Thoracic aorta endothelial cell (primary cell): ENCODE results near the gene DNAH14. TPM values are rescaled to one million over a fixed set of nuclear protein-coding genes. Genes with fewer than 3 reads are reported as not detected.

Source experiments
- total RNA-seq: library from RNA; depleted of rRNA; stranded (reverse); fragments of >200 nt; gene quantifications from 2 replicates; pipeline ENCODE4 v1.2.3, GENCODE V29; 2012

The DNAH14 gene
- 2.9 and 5.5 TPM in 2 replicates for total RNA-seq

DNA sequence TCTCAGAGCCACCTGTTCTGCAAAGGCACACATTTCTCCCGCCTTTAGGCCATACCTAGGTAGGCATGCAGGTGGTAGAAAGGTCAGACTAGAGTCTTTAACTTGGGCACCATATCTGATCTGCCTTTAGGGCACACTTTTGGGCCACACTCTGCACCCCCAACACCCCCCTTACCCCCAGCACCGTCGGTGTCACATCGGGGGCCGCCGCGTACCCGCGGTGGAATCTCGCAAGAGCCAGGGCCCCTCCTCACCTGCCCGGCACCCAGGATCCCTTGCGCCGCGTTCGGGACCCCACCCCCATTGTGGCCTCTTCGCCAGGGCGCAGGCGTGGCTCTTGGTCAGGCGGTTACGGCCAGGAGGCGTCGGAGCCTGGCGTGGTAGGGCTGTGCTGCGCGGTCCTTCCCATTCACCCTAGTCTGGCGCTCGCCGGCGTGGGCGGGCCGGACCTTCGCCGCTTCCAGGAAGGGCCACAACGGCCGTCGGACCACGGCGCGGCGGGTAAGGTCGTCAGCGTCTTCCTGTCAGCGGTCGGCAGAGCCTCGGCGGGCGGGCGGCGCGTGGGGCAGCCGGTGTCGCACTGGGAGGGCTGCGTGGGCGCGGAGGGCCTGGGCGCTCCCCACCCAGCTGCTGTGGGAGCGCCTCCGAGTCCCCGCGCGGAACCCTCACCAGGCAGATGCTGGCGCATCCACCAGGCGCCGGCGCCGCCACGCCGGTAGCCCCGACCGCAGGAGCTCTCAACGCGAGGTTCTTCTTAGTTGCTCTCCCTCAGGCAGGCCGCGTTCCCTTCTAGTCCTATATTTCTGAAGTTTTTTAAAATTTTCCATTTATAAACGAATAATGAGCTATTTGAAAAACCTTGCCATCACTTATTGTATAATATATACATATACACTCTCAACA is at the start of gene DNAH14:
DNAH14 (plus strand) TSS at position 341 of the 903 bp plus-strand sequence. CDS start 23,028 bp downstream, outside the sequence.

DNA sequence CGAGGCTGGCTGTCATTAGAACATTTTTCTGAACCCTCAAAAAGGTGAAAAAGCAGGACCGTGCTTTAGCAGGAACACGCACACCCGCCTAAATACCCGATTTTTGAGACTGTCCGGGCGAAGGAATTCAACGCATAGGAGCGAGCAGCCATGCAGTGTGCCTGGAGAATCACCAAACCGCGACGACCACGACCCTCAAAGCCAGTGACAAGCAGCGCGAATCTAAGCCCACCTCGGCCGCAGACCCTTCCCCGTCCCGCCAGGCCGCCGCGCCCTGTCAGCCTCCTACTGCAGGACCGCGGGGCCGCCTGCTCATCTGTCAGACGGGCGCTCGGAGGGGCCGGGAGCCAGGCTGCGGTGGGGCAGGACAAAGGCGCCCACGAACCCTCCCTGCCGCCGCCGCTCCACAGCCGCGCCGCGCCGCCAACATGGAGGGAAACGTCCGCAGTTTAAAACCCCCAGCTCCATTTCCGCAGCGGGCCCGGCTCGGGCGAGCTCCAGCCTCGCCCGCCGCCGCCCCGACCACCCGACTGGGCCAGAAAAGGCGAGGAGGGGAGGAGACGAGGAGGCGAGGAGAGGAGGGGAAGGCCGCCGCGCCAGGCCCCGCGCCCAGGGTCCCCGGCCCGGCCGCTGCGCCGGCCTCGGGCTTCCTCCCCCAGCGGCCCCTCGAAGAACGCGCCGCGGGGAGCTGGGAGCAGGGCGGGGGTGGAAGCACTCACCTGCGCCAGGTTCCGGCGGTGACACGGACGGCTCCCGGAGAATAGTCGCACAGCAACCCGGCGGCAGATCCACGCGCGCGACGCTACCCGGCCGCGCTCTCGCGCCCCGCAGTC is 498.0 kb downstream of the DNAH14 start, which contains the start of gene LBR:
LBR (minus strand) TSS at position 804 of the 833 bp plus-strand sequence. CDS start 3,963 bp downstream, outside the sequence.

